Erythroblast (primary cell): ENCODE data around the gene SPON1.

Experiments used
- GATA1 ChIP-seq: IDR thresholded peaks from 2 replicates; pipeline ENCODE4 v1.6.1; 2011; ENCODE audit warnings: low read depth, mild to moderate bottlenecking, control low read depth, low read length, moderate library complexity
- POLR2A ChIP-seq: IDR thresholded peaks from 2 replicates; pipeline ENCODE4 v1.6.1; 2011; ENCODE audit warnings: mild to moderate bottlenecking, low read length

DNA sequence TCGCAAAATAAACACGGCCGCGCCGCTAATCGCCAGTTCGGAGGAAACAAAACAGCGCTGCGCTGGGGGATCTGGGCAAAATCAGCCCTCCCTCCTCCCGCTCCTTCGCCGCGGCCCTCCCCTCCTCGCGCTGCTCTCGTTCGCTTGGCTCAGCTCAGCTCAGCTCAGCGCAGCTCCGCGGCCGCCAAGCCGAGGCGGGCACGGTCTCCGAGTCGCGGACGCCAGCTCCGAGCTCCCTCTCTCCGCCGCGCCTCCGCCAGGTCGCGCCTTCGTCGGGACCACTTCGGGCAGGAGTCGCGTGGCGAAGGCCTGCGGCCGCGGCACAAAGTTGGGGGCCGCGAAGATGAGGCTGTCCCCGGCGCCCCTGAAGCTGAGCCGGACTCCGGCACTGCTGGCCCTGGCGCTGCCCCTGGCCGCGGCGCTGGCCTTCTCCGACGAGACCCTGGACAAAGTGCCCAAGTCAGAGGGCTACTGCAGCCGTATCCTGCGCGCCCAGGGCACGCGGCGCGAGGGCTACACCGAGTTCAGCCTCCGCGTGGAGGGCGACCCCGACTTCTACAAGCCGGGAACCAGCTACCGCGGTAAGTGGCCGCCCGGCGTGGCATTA, at the start of gene SPON1:
- TF ChIP-seq POLR2A (no peak), GATA1 (no peak)
